Activated CD8-positive, alpha-beta memory T cell treated with anti-CD3 and anti-CD28 coated beads, Interleukin-2, amount 10 ng/mL, durations not matched to agents 7 days and 5 days (primary cell): ENCODE measurements around the gene TMEM63A. TPM values are rescaled to one million over a fixed set of nuclear protein-coding genes. Genes with fewer than 3 reads are reported as not detected.

ENCODE experiments used
- ATAC-seq: fragments of 150-1000 bp; cut with Tn5 transposase; one replicate; pipeline ENCODE4 v1.10.0; 2021; ENCODE audit warnings: moderate library complexity
- CTCF ChIA-PET: fragments of 350-600 bp; sonication (Branson Sonifier 250); formaldehyde crosslinking; loops from one replicate; lab custom pipeline; 2021; ENCODE audit warnings: antibody characterized with exemption; lab: Charles Lee
- DNase-seq: peaks from one replicate; pipeline ENCODE4 v3.0.0-alpha.2; 2020
- H3K27ac Mint-ChIP-seq: one replicate; pipeline ENCODE4 v1.8.0; 2021; ENCODE audit warnings: mild to moderate bottlenecking, mixed read lengths
- H3K27me3 Mint-ChIP-seq: one replicate; pipeline ENCODE4 v1.8.0; 2021; ENCODE audit warnings: mixed read lengths
- H3K36me3 Mint-ChIP-seq: one replicate; pipeline ENCODE4 v1.8.0; 2021; ENCODE audit warnings: mild to moderate bottlenecking, mixed read lengths
- H3K4me1 Mint-ChIP-seq: one replicate; pipeline ENCODE4 v1.8.0; 2021; ENCODE audit warnings: mixed read lengths
- H3K4me3 Mint-ChIP-seq: one replicate; pipeline ENCODE4 v1.8.0; 2021; ENCODE audit warnings: mild to moderate bottlenecking, moderate library complexity, mixed read lengths
- H3K9me3 Mint-ChIP-seq: one replicate; pipeline ENCODE4 v1.8.0; 2022; ENCODE audit warnings: low read depth, mixed read lengths
- total RNA-seq, 2 experiments: library from RNA; stranded (reverse); gene quantifications; one replicate each; pipeline ENCODE4 v1.2.3, GENCODE V29; 2021

The TMEM63A gene
- total RNA-seq, 2 experiments from 2014 or later = 50.4 to 58.7 TPM

- Mint-ChIP-seq H3K4me3 (no peak overlapping the region), H3K36me3 (no peaks in the 10 kb centered on the region)
- DNase-seq = no peak
Measured at GRCh38 chr1:225899044-225899925, 17.1 kb upstream of the TMEM63A start.

GRCh38 chr1:225897595-225898514 lies 15.7 kb upstream of the TMEM63A start:
- Mint-ChIP-seq H3K4me3 (peak overlapping the region; percentile 22), H3K9me3 (no peaks in the 10 kb centered on the region), H3K4me1 (peaks cover 29% of the 10 kb centered on the region), H3K27ac (peak overlapping the region; percentile 8), H3K27me3 (peaks cover 30% of the 10 kb centered on the region), H3K36me3 (no peaks in the 10 kb centered on the region)
- ATAC-seq = no peak
- DNase-seq = no peak
- CTCF ChIA-PET = interaction anchor here (0.8 to 3.0 kb wide), 10 partner anchors 11 to 423 kb away, joined by 3 to 21 read pairs (median 4); partner anchors contain the start of gene TMEM63A

More at GRCh38 chr1:225899044-225899925, 17.1 kb upstream of the TMEM63A start:
- CTCF ChIA-PET = interaction anchor here (1.1 to 3.0 kb wide), 3 partner anchors 12 to 22 kb away, joined by 4 to 21 read pairs (median 12); partner anchors contain the start of gene TMEM63A
- no peak for ATAC-seq
- Mint-ChIP-seq H3K27me3 (peaks cover 29% of the 10 kb centered on the region), H3K27ac (no peak overlapping the region), H3K4me1 (peaks cover 29% of the 10 kb centered on the region), H3K9me3 (no peaks in the 10 kb centered on the region)

- Mint-ChIP-seq H3K4me3 (peak overlapping the region; percentile 22), H3K36me3 (no peaks in the 10 kb centered on the region), H3K27ac (peak overlapping the region; percentile 29), H3K4me1 (peaks cover 29% of the 10 kb centered on the region), H3K27me3 (peaks cover 24% of the 10 kb centered on the region), H3K9me3 (no peaks in the 10 kb centered on the region)
- peak; percentile 96 for ATAC-seq
- CTCF ChIA-PET = interaction anchor here (0.8 to 2.5 kb wide), 8 partner anchors 10 to 422 kb away, joined by 3 to 21 read pairs (median 4); partner anchors contain the start of gene TMEM63A
- peak; percentile 89 for DNase-seq
Measured at GRCh38 chr1:225896937-225897549, 14.9 kb upstream of the TMEM63A start.

DNA sequence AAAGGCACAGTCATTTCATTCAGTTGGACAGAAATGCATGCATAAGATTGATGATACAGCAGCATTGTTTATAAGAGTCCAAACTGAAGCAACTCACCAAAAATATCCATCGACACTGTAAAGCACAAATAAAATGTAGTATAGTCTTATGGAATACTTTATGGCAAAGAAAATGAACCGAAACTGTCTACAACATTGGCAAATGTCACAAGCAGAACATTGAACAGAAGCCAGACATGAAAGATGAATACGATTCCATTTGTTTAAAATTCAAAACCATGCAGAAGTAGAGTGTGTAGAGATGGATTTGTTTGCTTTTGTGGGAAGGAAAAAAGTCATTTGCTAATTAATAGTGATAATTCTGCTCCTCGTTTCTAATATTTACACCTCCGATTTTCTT lies 14.3 kb upstream of the TMEM63A start:
- DNase-seq (no peak), ATAC-seq (no peak)
- peaks cover 29% of the 10 kb centered on the region for H3K4me1 Mint-ChIP-seq
- CTCF ChIA-PET = interaction anchor here (1.2 to 2.5 kb wide), 3 partner anchors 11 to 81 kb away, joined by 3 to 21 read pairs (median 4); partner anchors contain the start of gene TMEM63A
- no peaks in the 10 kb centered on the region for H3K9me3 Mint-ChIP-seq
- no peaks in the 10 kb centered on the region for H3K36me3 Mint-ChIP-seq
- H3K27ac Mint-ChIP-seq = no peak overlapping the region
- peaks cover 24% of the 10 kb centered on the region for H3K27me3 Mint-ChIP-seq
- peak overlapping the region; percentile 22 for H3K4me3 Mint-ChIP-seq

DNA sequence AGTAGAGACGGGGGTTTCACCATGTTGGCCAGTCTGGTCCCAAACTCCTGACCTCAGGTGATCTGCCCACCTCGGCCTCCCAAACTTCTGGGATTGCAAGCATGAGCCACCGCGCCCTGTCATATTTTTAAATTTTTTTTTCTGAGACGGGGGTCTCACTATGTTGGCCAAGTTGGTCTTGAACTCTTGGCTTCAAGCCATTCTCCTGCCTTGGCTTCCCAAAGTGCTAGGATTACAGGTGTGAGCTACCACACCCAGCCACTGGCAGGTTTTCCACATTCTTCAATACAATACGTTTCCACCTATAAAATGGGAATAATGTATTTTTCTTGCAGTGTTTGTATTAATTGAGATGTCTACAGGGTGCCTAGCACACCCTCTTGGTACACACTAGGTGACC lies 10.1 kb upstream of the TMEM63A start:
- Mint-ChIP-seq H3K4me3 (no peak overlapping the region), H3K27me3 (peaks cover 12% of the 10 kb centered on the region), H3K27ac (no peak overlapping the region), H3K36me3 (no peaks in the 10 kb centered on the region), H3K9me3 (no peaks in the 10 kb centered on the region), H3K4me1 (peaks cover 13% of the 10 kb centered on the region)
- DNase-seq (no peak), ATAC-seq (no peak)
- CTCF ChIA-PET = interaction anchor here (1.9 kb wide), 1 partner anchor 10 kb away, joined by 7 read pairs; the partner anchor contains the start of gene TMEM63A

- Mint-ChIP-seq H3K27ac (no peak overlapping the region), H3K36me3 (no peaks in the 10 kb centered on the region), H3K27me3 (peaks cover 10% of the 10 kb centered on the region), H3K4me1 (peaks cover 4% of the 10 kb centered on the region), H3K4me3 (no peak overlapping the region), H3K9me3 (no peaks in the 10 kb centered on the region)
- CTCF ChIA-PET = interaction anchor here (1.9 kb wide), 1 partner anchor 9 kb away, joined by 7 read pairs; the partner anchor contains the start of gene TMEM63A
- no peak for DNase-seq
- no peak for ATAC-seq
Measured at GRCh38 chr1:225891229-225891972, 9.2 kb upstream of the TMEM63A start.

DNA sequence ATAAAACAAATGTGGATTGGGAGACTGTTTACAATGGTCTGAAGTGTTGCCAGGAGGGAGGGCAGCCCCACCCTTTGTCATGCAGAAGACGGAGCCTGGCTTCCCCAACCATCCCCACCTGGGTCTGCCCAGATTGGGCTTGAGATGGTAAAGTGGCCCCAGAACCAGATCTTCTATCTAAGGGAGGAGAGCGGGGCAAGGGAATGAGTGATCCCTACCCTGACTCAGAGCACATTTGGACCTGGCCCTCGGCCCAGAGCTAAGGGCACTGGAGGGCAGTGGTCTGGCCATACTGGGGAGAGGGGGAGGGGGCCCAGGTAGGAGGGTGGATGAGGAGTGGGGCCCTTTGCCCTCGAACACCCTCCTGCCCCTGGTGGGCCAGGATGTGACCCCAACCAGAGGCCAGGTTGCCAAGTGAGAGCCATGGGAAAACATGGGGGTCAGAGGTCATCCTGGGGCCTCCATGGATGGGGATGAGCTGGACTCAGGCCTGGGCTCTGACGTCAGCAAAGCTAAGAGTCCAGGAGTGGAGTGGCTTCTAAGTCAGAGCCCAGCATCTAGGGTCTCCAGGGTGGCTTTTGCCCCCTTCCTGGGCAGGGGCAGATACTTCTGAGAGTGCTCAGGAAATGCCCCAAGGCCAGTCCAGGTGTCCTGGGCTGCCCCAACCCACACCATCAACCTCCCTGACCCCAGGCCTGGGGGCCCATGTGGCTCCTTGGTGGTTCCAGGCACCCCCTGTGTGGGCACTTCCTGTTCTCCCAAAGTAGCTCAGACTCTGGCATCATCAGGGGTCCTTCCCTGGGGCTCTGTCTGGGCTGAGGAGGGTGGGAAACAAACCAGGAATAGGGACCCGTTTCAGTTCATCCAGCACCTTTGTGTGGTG lies 8.4 kb upstream of the TMEM63A start:
- CTCF ChIA-PET = interaction anchor here (1.9 kb wide), 1 partner anchor 8 kb away, joined by 7 read pairs; the partner anchor contains the start of gene TMEM63A
- no peak for ATAC-seq
- Mint-ChIP-seq H3K9me3 (no peaks in the 10 kb centered on the region), H3K36me3 (no peaks in the 10 kb centered on the region), H3K4me3 (no peak overlapping the region), H3K27me3 (peaks cover 10% of the 10 kb centered on the region), H3K27ac (no peak overlapping the region), H3K4me1 (no peaks in the 10 kb centered on the region)
- no peak for DNase-seq

DNA sequence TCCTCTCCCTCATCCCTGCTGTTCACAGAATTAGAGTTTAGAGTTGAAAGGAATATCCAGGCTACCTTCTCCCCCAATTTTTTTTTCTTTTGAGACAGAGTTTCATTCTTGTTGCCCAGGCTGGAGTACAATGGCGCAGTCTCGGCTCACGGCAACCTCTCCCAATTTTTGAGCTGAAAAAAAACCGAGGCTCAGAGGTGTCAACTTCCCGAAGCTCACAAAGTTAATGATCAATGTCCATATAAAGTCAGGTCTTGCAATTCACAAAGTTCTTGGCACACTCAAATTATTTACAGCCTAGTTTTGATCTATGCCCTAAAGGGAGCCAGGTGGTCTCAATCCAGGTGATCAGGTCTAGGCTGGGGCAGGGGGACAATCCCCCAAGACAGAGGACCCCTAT lies 7.6 kb upstream of the TMEM63A start:
- DNase-seq = no peak
- no peak overlapping the region for H3K27ac Mint-ChIP-seq
- H3K27me3 Mint-ChIP-seq = peaks cover 10% of the 10 kb centered on the region
- no peaks in the 10 kb centered on the region for H3K4me1 Mint-ChIP-seq
- H3K36me3 Mint-ChIP-seq = no peaks in the 10 kb centered on the region
- H3K9me3 Mint-ChIP-seq = no peaks in the 10 kb centered on the region
- H3K4me3 Mint-ChIP-seq = no peak overlapping the region
- CTCF ChIA-PET = interaction anchor here (1.0 to 1.1 kb wide), 2 partner anchors 9 to 13 kb away, joined by 3 to 5 read pairs; no protein-coding TSS in a partner anchor
- ATAC-seq = no peak

DNA sequence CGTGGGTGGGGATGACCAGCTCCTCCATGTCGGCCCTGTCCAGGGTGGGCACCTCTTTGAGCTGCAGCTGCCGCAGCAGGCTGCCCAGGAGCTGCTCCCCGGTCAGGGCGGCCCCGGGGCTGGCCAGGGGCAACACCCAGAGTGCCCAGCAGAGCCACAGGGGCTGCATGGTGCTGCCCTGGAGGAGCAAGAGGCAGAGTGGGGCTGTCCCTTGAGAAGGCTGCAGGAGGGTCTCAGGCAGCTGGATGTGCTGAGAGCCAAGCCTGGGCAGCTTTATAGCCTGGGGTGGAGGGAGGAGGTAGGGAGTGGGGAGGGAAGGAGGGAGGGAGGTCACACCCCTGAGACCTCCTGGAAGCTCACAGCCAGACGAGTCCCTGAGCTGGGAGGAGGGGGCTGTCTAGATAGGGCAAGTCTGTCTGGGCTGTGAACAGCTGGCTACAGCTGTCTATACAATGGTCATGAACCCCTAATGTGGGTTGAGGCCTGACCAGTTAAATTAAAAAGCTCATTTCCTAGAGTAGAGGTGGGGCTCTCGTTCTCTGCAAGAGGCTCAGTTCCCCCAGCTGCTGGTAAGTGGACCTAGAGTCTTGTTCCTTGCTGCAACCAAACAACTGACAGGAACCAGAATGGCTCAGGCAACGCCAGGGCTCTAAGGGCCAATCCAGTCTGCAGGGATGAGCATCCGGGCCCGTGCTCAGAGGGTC lies 6.9 kb upstream of the TMEM63A start, which contains the start of gene LEFTY1:
LEFTY1 (minus strand) TSS at position 249 of the 704 bp plus-strand sequence; CDS start at position 169, 80 bp downstream.
- DNase-seq = no peak
- ATAC-seq = no peak
- H3K27me3 Mint-ChIP-seq = peaks cover 6% of the 10 kb centered on the region
- no peak within 1 kb of the TSS for H3K4me3 Mint-ChIP-seq
- H3K9me3 Mint-ChIP-seq = no peaks in the 10 kb centered on the region
- no peak within 1 kb of the TSS for H3K27ac Mint-ChIP-seq
- no peaks in the 10 kb centered on the region for H3K36me3 Mint-ChIP-seq
- no peaks in the 10 kb centered on the region for H3K4me1 Mint-ChIP-seq
- CTCF ChIA-PET = interaction anchor here (1.0 to 1.1 kb wide), 2 partner anchors 8 to 12 kb away, joined by 3 to 5 read pairs; no protein-coding TSS in a partner anchor

DNA sequence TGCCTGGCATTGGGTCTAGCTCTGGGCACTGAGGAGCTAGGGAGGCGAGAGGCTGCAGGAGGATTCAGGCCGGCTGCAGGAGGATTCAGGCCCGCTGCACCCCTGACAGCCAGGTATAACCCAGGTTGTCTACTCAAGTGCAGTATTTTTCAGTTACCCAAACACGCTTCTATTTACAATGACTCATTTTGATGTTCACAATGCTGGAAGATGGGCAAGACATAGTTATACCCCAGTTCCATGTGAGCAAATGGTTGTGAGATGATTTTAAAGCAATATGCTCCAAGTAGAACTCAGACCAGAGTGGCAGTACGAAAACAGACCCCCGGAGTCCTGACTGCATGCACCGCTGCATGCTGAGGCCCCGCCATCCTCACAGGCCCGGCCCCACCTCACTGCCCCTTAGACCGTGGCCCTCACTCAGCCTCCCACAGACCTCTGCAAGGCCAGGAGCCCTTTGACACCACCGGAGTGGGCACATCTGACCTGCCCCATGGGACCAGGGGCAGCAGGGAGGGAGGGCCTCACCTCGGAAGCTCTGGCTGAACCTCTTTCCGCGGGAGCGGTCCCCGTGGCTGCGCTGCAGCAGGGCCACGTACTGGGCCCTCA lies 6.2 kb upstream of the TMEM63A start:
- DNase-seq (no peak), ATAC-seq (no peak)
- H3K27me3 Mint-ChIP-seq = peaks cover 5% of the 10 kb centered on the region
- H3K4me1 Mint-ChIP-seq = peaks cover 5% of the 10 kb centered on the region
- H3K27ac Mint-ChIP-seq = no peak overlapping the region
- no peaks in the 10 kb centered on the region for H3K9me3 Mint-ChIP-seq
- H3K4me3 Mint-ChIP-seq = no peak overlapping the region
- no peaks in the 10 kb centered on the region for H3K36me3 Mint-ChIP-seq
- CTCF ChIA-PET = interaction anchor here (1.0 to 1.1 kb wide), 2 partner anchors 7 to 11 kb away, joined by 3 to 5 read pairs; no protein-coding TSS in a partner anchor
